K562 (cell line): ENCODE measurements around the gene OR12D3. TPM values are rescaled to one million over a fixed set of nuclear protein-coding genes. Genes with fewer than 3 reads are reported as not detected.

Experiments
- ATAC-seq: fragments of 200-7000 bp; cut with Tn5 transposase; 3 replicates; pipeline ENCODE4 v1.9.1; 2020; ENCODE audit warnings: moderate library complexity
- BruUV-seq: library from RNA; stranded (reverse); fragments of 400-500 nt; replicated peaks from 2 replicates; lab custom pipeline; 2021; lab: Mats Ljungman, UMichigan
- CTCF ChIA-PET: fragments of 300-600 bp; formaldehyde crosslinking; extraction: SDS; loops from one replicate; lab custom pipeline; 2021; ENCODE audit warnings: low intra/inter-chr PET ratio; lab: Yijun Ruan, JAX
- POLR2A ChIA-PET: fragments of 300-600, 350-650 bp; sonication (Branson Sonifier 250); formaldehyde crosslinking; extraction: SDS; loops from one replicate; lab custom pipeline; 2021; ENCODE audit warnings: antibody characterized with exemption, inconsistent platforms; lab: Yijun Ruan, JAX
- DNase-seq, 4 experiments: peaks; one replicate each; pipeline versions ENCODE4 v3.0.0 to v3.0.0-alpha.2; 2011 to 2018; ENCODE audit warnings: low spot score in 3 of 4, mixed read lengths in 3 of 4; ENCODE audit errors: extremely low read depth in 1 of 4
- FAIRE-seq: peaks from 2 replicates; lab custom pipeline; 2011; peaks lifted over from hg19 to GRCh38; lab: Jason Lieb, UNC
- H2AFZ ChIP-seq: 2 replicates; pipeline ENCODE4 v1.6.0; 2011; ENCODE audit warnings: low read depth, low read length, control low read depth, inconsistent platforms
- H3K27ac ChIP-seq: fragments of 200-600 bp; 3 replicates; pipeline ENCODE4 v1.8.0; 2011; ENCODE audit warnings: low read depth, mild to moderate bottlenecking, control low read depth, inconsistent platforms, low read length, moderate library complexity, mixed read lengths; ENCODE audit errors: extremely low read depth
- H3K27me3 ChIP-seq, 2 experiments: fragments of 300-600 bp in 1 of 2; 2 replicates in 1 of 2; 3 replicates in 1 of 2; pipeline versions ENCODE4 v1.6.0 to v1.8.0; 2011; ENCODE audit warnings: inconsistent platforms in 2 of 2, low read length in 2 of 2, mild to moderate bottlenecking in 1 of 2, mixed read lengths in 1 of 2, moderate library complexity in 1 of 2; ENCODE audit not compliant: control insufficient read depth in 2 of 2, insufficient read depth in 2 of 2
- H3K36me3 ChIP-seq: fragments of 300-600 bp; 3 replicates; pipeline ENCODE4 v1.8.0; 2011; ENCODE audit warnings: mild to moderate bottlenecking, low read length, inconsistent platforms; ENCODE audit not compliant: control insufficient read depth, insufficient read depth
- H3K4me1 ChIP-seq, 2 experiments: fragments of 200-600 bp in 1 of 2; replicated peaks in 1 of 2; 2 replicates in 1 of 2; 3 replicates in 1 of 2; pipeline versions ENCODE4 v1.5.1 to v1.8.0; 2011; ENCODE audit warnings: inconsistent platforms in 2 of 2, low read length in 2 of 2, mild to moderate bottlenecking in 1 of 2, mixed read lengths in 1 of 2, moderate library complexity in 1 of 2; ENCODE audit not compliant: control insufficient read depth in 2 of 2, insufficient read depth in 2 of 2
- H3K4me2 ChIP-seq: 2 replicates; pipeline ENCODE4 v1.6.1; 2011; ENCODE audit warnings: low read length, control low read depth, inconsistent platforms, mixed read lengths; ENCODE audit not compliant: insufficient read depth
- H3K4me3 ChIP-seq: fragments of 200-600 bp; sonication (generic), shearing (Covaris generic); 2 replicates; pipeline ENCODE4 v1.5.1; 2016; ENCODE audit warnings: control low read depth, inconsistent platforms
- H3K79me2 ChIP-seq: fragments of 200-600 bp; 3 replicates; pipeline ENCODE4 v1.8.0; 2011; ENCODE audit warnings: low read length, inconsistent platforms; ENCODE audit not compliant: control insufficient read depth, insufficient read depth
- H3K9ac ChIP-seq, 2 experiments: 2 replicates each; pipeline versions ENCODE4 v1.6.0 to v1.6.1; 2011; ENCODE audit warnings: low read depth in 2 of 2, low read length in 2 of 2, control low read depth in 1 of 2, inconsistent platforms in 1 of 2, mild to moderate bottlenecking in 1 of 2, mixed read lengths in 1 of 2; ENCODE audit not compliant: insufficient read depth in 1 of 2
- H3K9me1 ChIP-seq: one replicate; pipeline ENCODE4 v1.6.0; 2011; ENCODE audit warnings: inconsistent platforms, mild to moderate bottlenecking, low read length, moderate library complexity; ENCODE audit not compliant: control insufficient read depth, insufficient read depth
- H3K9me3 ChIP-seq: replicated peaks from 2 replicates; pipeline ENCODE4 v1.5.1; 2011; ENCODE audit warnings: low read depth, low read length, inconsistent platforms; ENCODE audit not compliant: control insufficient read depth, insufficient read depth
- H4K20me1 ChIP-seq: replicated peaks from 2 replicates; pipeline ENCODE4 v1.6.1; 2011; ENCODE audit warnings: low read length, inconsistent platforms, mixed read lengths; ENCODE audit not compliant: control insufficient read depth, insufficient read depth
- FOXA3 ChIP-seq, 2 experiments: fragments of 450-650 bp in 1 of 2; sonication (generic) in 1 of 2; formaldehyde crosslinking; IDR thresholded peaks in 1 of 2; conservative IDR thresholded peaks in 1 of 2; 2 replicates each; pipeline versions ENCODE4 v1.4.0 to v1.8.0; 2020 to 2022; ENCODE audit warnings: mild to moderate bottlenecking in 2 of 2, missing genetic modification reagents in 1 of 2
- MAFG ChIP-seq: fragments of 450-650 bp; conservative IDR thresholded peaks from 2 replicates; pipeline ENCODE4 v1.6.1; 2016; ENCODE audit warnings: missing genetic modification characterization, missing compliant biosample characterization
- TFAM ChIP-seq: fragments of 250-450 bp; sonication (Bioruptor Pico); conservative IDR thresholded peaks from 2 replicates; pipeline ENCODE4 v1.5.0; 2021; ENCODE audit warnings: mild to moderate bottlenecking, moderate library complexity
- ZNF133 ChIP-seq: fragments of 250-450 bp; sonication (Bioruptor Pico); IDR thresholded peaks from 2 replicates; pipeline ENCODE4 v1.4.0; 2020; ENCODE audit warnings: mild to moderate bottlenecking
- WGBS: fragments of 100-300 bp; shearing (Covaris generic); methylation state at CpG from one replicate; pipeline ENCODE4 v1.1.6; 2016; ENCODE audit warnings: low coverage, mixed read lengths; ENCODE audit not compliant: insufficient coverage; ENCODE audit errors: missing lambda C conversion rate; 5-methylcytosine and 5-hydroxymethylcytosine counted together
- in situ Hi-C: fragments of 300-500 bp; cut with MboI; formaldehyde crosslinking; loops from 4 replicates; pipeline ENCODE4 v1.15.0; 2018; ENCODE audit warnings: inconsistent platforms, mixed read lengths
- intact Hi-C: fragments of 100-400 bp; cut with micrococcal nuclease; formaldehyde crosslinking; loops from 2 replicates; pipeline ENCODE4 v1.14.2; 2022
- polyA plus RNA-seq, 8 experiments: library from polyadenylated mRNA; depleted of rRNA in 4 of 8; stranded (reverse) in 5 of 8; unstranded in 3 of 8; fragments of >200 nt; fragmentation: Nextera tagmentation in 2 of 8; fragmentation: Illumina TruSeq in 1 of 8; extraction: Ambion mirVana in 2 of 8; extraction: Trizol in 1 of 8; gene quantifications; 2 replicates each; pipeline versions ENCODE4 v1.2.1 to v1.2.3, GENCODE V29; 2011 to 2014; ENCODE audit warnings: inconsistent platforms in 1 of 8, missing spikeins in 1 of 8
- total RNA-seq, 7 experiments: library from RNA; depleted of rRNA in 6 of 7; stranded (reverse); fragments of >200 nt in 6 of 7; fragmentation: Illumina TruSeq in 2 of 7; extraction: Trizol in 2 of 7; gene quantifications; 2 replicates each; pipeline versions ENCODE4 v1.2.1 to v1.2.3, GENCODE V29; 2011 to 2021; ENCODE audit warnings: low replicate concordance in 1 of 7
- TF ChIP-seq, protein P1 (sequence below), 3 experiments: fragments of 200-800 bp in 1 of 3; sonication (Bioruptor generic) in 1 of 3; sonication (generic) in 1 of 3; formaldehyde crosslinking in 1 of 3; IDR thresholded peaks; 2 replicates each; pipeline versions ENCODE4 v1.6.1 to v1.8.0; 2016 to 2022; ENCODE audit warnings: mild to moderate bottlenecking in 2 of 3, missing compliant biosample characterization in 2 of 3, missing genetic modification characterization in 2 of 3, missing genetic modification reagents in 1 of 3
- TF ChIP-seq, protein P2 (sequence below): fragments of 450-650 bp; formaldehyde crosslinking; IDR thresholded peaks from 2 replicates; pipeline ENCODE4 v1.4.0; 2022; ENCODE audit warnings: mild to moderate bottlenecking, moderate library complexity
- TF ChIP-seq, protein P3 (sequence below): fragments of 250-450 bp; sonication (Bioruptor Pico); IDR thresholded peaks from 2 replicates; pipeline ENCODE4 v1.4.0; 2020

Gene OR12D3
- total and polyA plus RNA-seq, 9 of the 15 experiments (the other 6 are each of a cell fraction or from before 2014, with no cell fraction given) = not detected

DNA sequence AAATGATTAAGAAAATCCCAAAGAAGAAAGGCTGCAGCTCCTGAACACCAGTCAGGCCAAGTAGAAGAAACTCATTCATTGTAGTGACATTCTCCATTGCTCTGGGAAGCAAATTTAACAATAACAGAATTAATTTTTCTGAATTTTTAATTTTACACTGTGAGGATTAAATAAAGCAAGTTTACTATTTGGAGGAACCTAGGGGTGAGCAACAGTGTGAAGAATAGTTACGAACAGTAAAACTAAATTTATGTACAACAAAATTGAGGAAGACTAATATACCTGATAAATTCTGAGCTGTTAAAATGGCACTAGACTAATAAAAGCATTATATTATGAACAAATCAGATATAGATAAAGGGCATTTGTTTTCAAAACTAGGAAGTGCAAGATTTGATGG is at the start of gene OR12D3 (continued):
- TF ChIP-seq, protein P1, sequence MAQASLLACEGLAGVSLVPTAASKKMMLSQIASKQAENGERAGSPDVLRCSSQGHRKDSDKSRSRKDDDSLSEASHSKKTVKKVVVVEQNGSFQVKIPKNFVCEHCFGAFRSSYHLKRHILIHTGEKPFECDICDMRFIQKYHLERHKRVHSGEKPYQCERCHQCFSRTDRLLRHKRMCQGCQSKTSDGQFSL (CRISPR knock-in tag; IDR thresholded peaks at IDR 0.05) = no peak
- TF ChIP-seq, protein P1 (tag; IDR thresholded peaks at IDR 0.05) = no peak
- TF ChIP-seq ZNF133 (CRISPR knock-in tag) = no peak
- TF ChIP-seq, protein P2, sequence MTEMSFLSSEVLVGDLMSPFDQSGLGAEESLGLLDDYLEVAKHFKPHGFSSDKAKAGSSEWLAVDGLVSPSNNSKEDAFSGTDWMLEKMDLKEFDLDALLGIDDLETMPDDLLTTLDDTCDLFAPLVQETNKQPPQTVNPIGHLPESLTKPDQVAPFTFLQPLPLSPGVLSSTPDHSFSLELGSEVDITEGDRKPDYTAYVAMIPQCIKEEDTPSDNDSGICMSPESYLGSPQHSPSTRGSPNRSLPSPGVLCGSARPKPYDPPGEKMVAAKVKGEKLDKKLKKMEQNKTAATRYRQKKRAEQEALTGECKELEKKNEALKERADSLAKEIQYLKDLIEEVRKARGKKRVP (CRISPR knock-in tag) = no peak
- TF ChIP-seq, protein P3, sequence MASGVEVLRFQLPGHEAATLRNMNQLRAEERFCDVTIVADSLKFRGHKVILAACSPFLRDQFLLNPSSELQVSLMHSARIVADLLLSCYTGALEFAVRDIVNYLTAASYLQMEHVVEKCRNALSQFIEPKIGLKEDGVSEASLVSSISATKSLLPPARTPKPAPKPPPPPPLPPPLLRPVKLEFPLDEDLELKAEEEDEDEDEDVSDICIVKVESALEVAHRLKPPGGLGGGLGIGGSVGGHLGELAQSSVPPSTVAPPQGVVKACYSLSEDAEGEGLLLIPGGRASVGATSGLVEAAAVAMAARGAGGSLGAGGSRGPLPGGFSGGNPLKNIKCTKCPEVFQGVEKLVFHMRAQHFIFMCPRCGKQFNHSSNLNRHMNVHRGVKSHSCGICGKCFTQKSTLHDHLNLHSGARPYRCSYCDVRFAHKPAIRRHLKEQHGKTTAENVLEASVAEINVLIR (CRISPR knock-in tag) = no peak

DNA sequence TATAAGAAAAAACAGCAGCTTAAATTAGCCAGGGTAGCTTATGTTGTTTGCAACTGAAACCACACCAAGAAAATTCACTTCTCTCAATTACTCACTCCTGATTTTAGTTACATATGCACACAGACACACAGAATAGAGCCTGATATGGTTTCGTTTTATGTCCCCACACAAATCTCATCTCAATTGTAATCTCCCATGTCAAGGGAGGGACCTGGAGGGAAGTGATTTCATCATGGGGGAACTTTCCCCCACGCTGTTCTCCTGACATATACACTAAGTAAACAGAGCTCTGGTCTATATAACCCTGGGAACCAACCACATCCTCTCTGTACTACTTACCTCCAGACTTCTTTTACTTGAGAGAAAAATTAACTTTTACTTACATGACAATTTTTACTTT is 49.5 kb upstream of the OR12D3 start:
- Histone ChIP-seq H3K9ac (no peak overlapping the region), H3K4me3 (no peak overlapping the region), H3K4me2 (no peak overlapping the region)
- DNase-seq (no peak), ATAC-seq (no peak), FAIRE-seq (no peak)
- BruUV-seq = no TSS peak
- POLR2A ChIA-PET = interaction anchor here (1.4 kb wide), 1 partner anchor 11 kb away, joined by 4 read pairs; no protein-coding TSS in a partner anchor
- 0% methylated on average over 2 of the region's 2 CpGs for WGBS
- TF ChIP-seq MAFG = no peak
- TF ChIP-seq FOXA3 (CRISPR knock-in tag; conservative IDR thresholded peaks at IDR 0.05 in 1 of 2, IDR thresholded peaks at IDR 0.05 in 1 of 2) = peak in 1 of 2 experiments; percentile 56; a peak in 1 of 4 replicates
- no peak for TF ChIP-seq TFAM (CRISPR knock-in tag)
- TF ChIP-seq, all 486 proteins: peak for 1
- H3K4me1 ChIP-seq = no peaks in the 10 kb centered on the region
- intact Hi-C loops = no loop called here
- CTCF ChIA-PET = interaction anchor here (1.6 kb wide), 1 partner anchor 165 kb away, joined by 4 read pairs; no protein-coding TSS in a partner anchor
- no peaks in the 10 kb centered on the region for H3K79me2 ChIP-seq
- in situ Hi-C loops = no loop called here
- H3K9me3 ChIP-seq = no peaks in the 10 kb centered on the region
- H3K36me3 ChIP-seq = no peaks in the 10 kb centered on the region
- peaks cover 0 to 11% of the 10 kb centered on the region in 2 experiments; a peak in 3 of 5 replicates for H3K27me3 ChIP-seq
- no peaks in the 10 kb centered on the region for H3K9me1 ChIP-seq
- no peak overlapping the region for H2AFZ ChIP-seq
- no peak overlapping the region for H3K27ac ChIP-seq
- no peaks in the 10 kb centered on the region for H4K20me1 ChIP-seq
